Measurements from ENCODE around the gene USP6NL. TPM values are rescaled to one million over a fixed set of nuclear protein-coding genes. Genes with fewer than 3 reads are reported as not detected.

The USP6NL gene
- total RNA-seq, 2 donors from 2014 or later = 13.9 to 28.4 TPM

- no peaks in the 10 kb centered on the region for H3K9me3 ChIP-seq
- DNase-seq (ENCODE audit: low spot score) = no peak
- no peak overlapping the region for H3K4me3 ChIP-seq
- intact Hi-C loops (cut with DNase I) = no loop called here
- H3K27ac ChIP-seq = no peak overlapping the region
- no peaks in the 10 kb centered on the region for H3K36me3 ChIP-seq
- TF ChIP-seq POLR2AphosphoS5 (IDR thresholded peaks at IDR 0.05) = no peak
- no peak for TF ChIP-seq CTCF (IDR thresholded peaks at IDR 0.05)
- TF ChIP-seq POLR2A (IDR thresholded peaks at IDR 0.05) = no peak
- WGBS = 79% methylated on average over 8 of the region's 8 CpGs
- H3K27me3 ChIP-seq (replicated peaks; ENCODE audit: insufficient read depth) = no peaks in the 10 kb centered on the region
- H3K4me1 ChIP-seq (replicated peaks) = no peaks in the 10 kb centered on the region
Observed at GRCh38 chr10:11653758-11654471, 42.5 kb upstream of the USP6NL start.

GRCh38 chr10:11647676-11648075 lies 36.2 kb upstream of the USP6NL start:
- intact Hi-C loops (cut with DNase I) = no loop called here
- no peak overlapping the region for H3K4me3 ChIP-seq
- WGBS = 20% methylated on average over 1 of the region's 1 CpG
- TF ChIP-seq CTCF (IDR thresholded peaks at IDR 0.05) (no peak), POLR2A (IDR thresholded peaks at IDR 0.05) (no peak), POLR2AphosphoS5 (IDR thresholded peaks at IDR 0.05) (no peak)
- H3K9me3 ChIP-seq = no peaks in the 10 kb centered on the region
- no peak for DNase-seq (ENCODE audit: low spot score)
- H3K36me3 ChIP-seq = no peaks in the 10 kb centered on the region
- H3K27me3 ChIP-seq (replicated peaks; ENCODE audit: insufficient read depth) = no peaks in the 10 kb centered on the region
- H3K27ac ChIP-seq = no peak overlapping the region
- H3K4me1 ChIP-seq (replicated peaks) = no peaks in the 10 kb centered on the region

GRCh38 chr10:11646450-11646849 lies 35.0 kb upstream of the USP6NL start:
- 88% methylated on average over 9 of the region's 9 CpGs for WGBS
- intact Hi-C loops (cut with DNase I) = no loop called here
- TF ChIP-seq CTCF (IDR thresholded peaks at IDR 0.05) (no peak), POLR2A (IDR thresholded peaks at IDR 0.05) (no peak), POLR2AphosphoS5 (IDR thresholded peaks at IDR 0.05) (no peak)

GRCh38 chr10:11643039-11643438 lies 31.6 kb upstream of the USP6NL start:
- 95% methylated on average over 6 of the region's 6 CpGs for WGBS
- Histone ChIP-seq H3K36me3 (no peaks in the 10 kb centered on the region), H3K27me3 (replicated peaks; ENCODE audit: insufficient read depth) (no peaks in the 10 kb centered on the region), H3K9me3 (no peaks in the 10 kb centered on the region), H3K4me1 (replicated peaks) (no peaks in the 10 kb centered on the region), H3K4me3 (no peak overlapping the region), H3K27ac (no peak overlapping the region)
- intact Hi-C loops (cut with DNase I) = no loop called here
- TF ChIP-seq POLR2AphosphoS5 (IDR thresholded peaks at IDR 0.05) = no peak
- TF ChIP-seq CTCF (IDR thresholded peaks at IDR 0.05) = no peak
- no peak for TF ChIP-seq POLR2A (IDR thresholded peaks at IDR 0.05)
- DNase-seq (ENCODE audit: low spot score) = no peak

More at GRCh38 chr10:11646450-11646849, 35.0 kb upstream of the USP6NL start:
- DNase-seq (ENCODE audit: low spot score) = no peak
- no peaks in the 10 kb centered on the region for H3K9me3 ChIP-seq
- H3K36me3 ChIP-seq = no peaks in the 10 kb centered on the region
- no peaks in the 10 kb centered on the region for H3K4me1 ChIP-seq (replicated peaks)
- no peak overlapping the region for H3K4me3 ChIP-seq
- H3K27me3 ChIP-seq (replicated peaks; ENCODE audit: insufficient read depth) = no peaks in the 10 kb centered on the region
- H3K27ac ChIP-seq = no peak overlapping the region

GRCh38 chr10:11642566-11642965 lies 31.1 kb upstream of the USP6NL start:
- Histone ChIP-seq H3K4me3 (no peak overlapping the region), H3K4me1 (replicated peaks) (no peaks in the 10 kb centered on the region), H3K27ac (no peak overlapping the region), H3K27me3 (replicated peaks; ENCODE audit: insufficient read depth) (no peaks in the 10 kb centered on the region), H3K36me3 (no peaks in the 10 kb centered on the region), H3K9me3 (no peaks in the 10 kb centered on the region)
- 77% methylated on average over 8 of the region's 8 CpGs for WGBS
- intact Hi-C loops (cut with DNase I) = no loop called here
- DNase-seq (ENCODE audit: low spot score) = no peak
- TF ChIP-seq POLR2A (IDR thresholded peaks at IDR 0.05) (no peak), POLR2AphosphoS5 (IDR thresholded peaks at IDR 0.05) (no peak), CTCF (IDR thresholded peaks at IDR 0.05) (no peak)
